Measurements from ENCODE around the gene SMARCB1. TPM values are rescaled to one million over a fixed set of nuclear protein-coding genes. Genes with fewer than 3 reads are reported as not detected.

SMARCB1 gene
- polyA plus RNA-seq, 10 donors: 57.5 to 111 (median 74.6) TPM

- no peak for DNase-seq
These were observed 89.0 kb downstream of the SMARCB1 start for GRCh38 chr22:23875801-23876200.

- DNase-seq: no peak
These were observed 90.8 kb downstream of the SMARCB1 start for GRCh38 chr22:23877566-23877965.

- no peak for DNase-seq
These were observed 91.5 kb downstream of the SMARCB1 start for GRCh38 chr22:23878219-23878618.

DNA sequence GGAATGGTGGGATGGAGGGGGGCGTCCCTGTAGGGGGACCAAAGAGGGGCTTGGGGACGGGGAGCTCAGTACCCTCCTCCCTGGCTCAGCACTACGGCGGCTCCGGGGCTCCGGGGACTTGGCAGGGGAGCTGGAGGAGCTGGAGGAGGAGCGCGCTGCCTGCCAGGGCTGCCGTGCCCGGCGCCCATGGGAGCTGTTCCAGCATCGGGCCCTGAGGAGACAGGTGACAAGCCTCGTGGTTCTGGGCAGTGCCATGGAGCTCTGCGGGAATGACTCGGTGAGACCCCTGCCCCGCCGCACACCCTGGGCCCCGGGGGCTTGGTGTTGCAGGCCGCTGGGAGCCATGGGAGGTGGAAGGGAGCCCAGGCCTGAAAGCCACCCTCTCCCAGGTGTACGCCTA, 95.6 kb downstream of the SMARCB1 start:
- no peak for DNase-seq

- no peak for DNase-seq
These were observed 96.9 kb downstream of the SMARCB1 start for GRCh38 chr22:23883658-23884057.

GRCh38 chr22:23884140-23884539, 97.4 kb downstream of the SMARCB1 start:
- no peak for DNase-seq

Other genes starting within 250 kb of the SMARCB1 start
- gene IGLL1, start 206.7 kb upstream of the SMARCB1 start, polyA plus RNA-seq (ENCODE audit: insufficient read length in 10 of 10): under 1 TPM in 9 of 10 donors, not detected in 1; 0.23 to 0.95 (median 0.84) TPM
- 1 to 10 TPM in 1 of 10 donors, under 1 TPM in 8, not detected in 1; 0.33 to 1.7 (median 0.46) TPM for gene DRICH1, start 154.6 kb upstream of the SMARCB1 start, polyA plus RNA-seq (ENCODE audit: insufficient read length in 10 of 10)
- 1 to 10 TPM in 9 of 10 donors, under 1 TPM in 1; 0.36 to 2.4 (median 1.6) TPM for gene RGL4, start 96.0 kb upstream of the SMARCB1 start, polyA plus RNA-seq (ENCODE audit: insufficient read length in 10 of 10)
- gene ZNF70, start 35.9 kb upstream of the SMARCB1 start, polyA plus RNA-seq (ENCODE audit: insufficient read length in 10 of 10): 1 to 10 TPM; 4.0 to 6.2 (median 5.1) TPM
- 1 to 10 TPM in 4 of 10 donors, under 1 TPM in 5, not detected in 1; 0.26 to 1.4 (median 0.84) TPM for gene VPREB3, start 32.5 kb upstream of the SMARCB1 start, polyA plus RNA-seq (ENCODE audit: insufficient read length in 10 of 10)
- under 1 TPM in 9 of 10 donors, not detected in 1; 0.14 to 0.61 (median 0.33) TPM for gene C22orf15, start 24.0 kb upstream of the SMARCB1 start, polyA plus RNA-seq (ENCODE audit: insufficient read length in 10 of 10)
- gene CHCHD10, start 19.0 kb upstream of the SMARCB1 start, polyA plus RNA-seq (ENCODE audit: insufficient read length in 10 of 10): 10 to 100 TPM; 35.5 to 74.9 (median 50.2) TPM
- gene MMP11, start 14.1 kb upstream of the SMARCB1 start, polyA plus RNA-seq (ENCODE audit: insufficient read length in 10 of 10): 10 to 100 TPM in 4 of 10 donors, 1 to 10 TPM in 6; 6.2 to 18.2 (median 8.7) TPM
- 1 to 10 TPM in 8 of 10 donors, under 1 TPM in 2; 0.71 to 2.6 (median 1.3) TPM for gene DERL3, start 52.0 kb downstream of the SMARCB1 start, polyA plus RNA-seq (ENCODE audit: insufficient read length in 10 of 10)
- 10 to 100 TPM in 1 of 10 donors, 1 to 10 TPM in 9; 4.3 to 10.1 (median 6.4) TPM for gene SLC2A11, start 70.9 kb downstream of the SMARCB1 start, polyA plus RNA-seq (ENCODE audit: insufficient read length in 10 of 10)
- gene MIF, start 107.4 kb downstream of the SMARCB1 start, polyA plus RNA-seq (ENCODE audit: insufficient read length in 10 of 10): 100 to 1,000 TPM in 8 of 10 donors, 10 to 100 TPM in 2; 75.5 to 212 (median 130) TPM
- gene GSTT2B, start 174.2 kb downstream of the SMARCB1 start, polyA plus RNA-seq (ENCODE audit: insufficient read length in 10 of 10): 10 to 100 TPM in 4 of 10 donors, 1 to 10 TPM in 6; 2.2 to 33.9 (median 9.4) TPM
- gene DDTL, start 179.9 kb downstream of the SMARCB1 start, polyA plus RNA-seq (ENCODE audit: insufficient read length in 10 of 10): 1 to 10 TPM; 2.0 to 6.7 (median 3.1) TPM
- gene DDT, start 187.5 kb downstream of the SMARCB1 start, polyA plus RNA-seq (ENCODE audit: insufficient read length in 10 of 10): 10 to 100 TPM; 29.9 to 65.1 (median 44.2) TPM
- 1 to 10 TPM in 4 of 10 donors, under 1 TPM in 1, not detected in 5; 0.43 to 2.6 (median 1.8) TPM for gene GSTT2, start 193.2 kb downstream of the SMARCB1 start, polyA plus RNA-seq (ENCODE audit: insufficient read length in 10 of 10)
- gene GSTT4, start 218.5 kb downstream of the SMARCB1 start, polyA plus RNA-seq (ENCODE audit: insufficient read length in 10 of 10): not detected
- 10 to 100 TPM; 20.7 to 39.5 (median 27.7) TPM for gene CABIN1, start 224.3 kb downstream of the SMARCB1 start, polyA plus RNA-seq (ENCODE audit: insufficient read length in 10 of 10)